ENCODE results near the gene VAV2. TPM values are rescaled to one million over a fixed set of nuclear protein-coding genes. Genes with fewer than 3 reads are reported as not detected.

Gene VAV2
- total and polyA plus RNA-seq, 5 donors, result 4.7 to 11.4 (median 7.4) TPM

- DNase-seq, result peak in 1 of 3 donors; percentile 27
- intact Hi-C loops (cut with DNase I), result no loop called here
- whole genome bisulfite sequencing, result 88% methylated on average over 10 of the region's 10 CpGs
- peaks cover 5% of the 10 kb centered on the region for H3K4me1 ChIP-seq (ENCODE audit: control insufficient read depth, insufficient read depth, low read length)
- H3K27me3 ChIP-seq (ENCODE audit: control insufficient read depth, insufficient read depth), result no peaks in the 10 kb centered on the region
- no peaks in the 10 kb centered on the region for H3K9me3 ChIP-seq (ENCODE audit: control insufficient read depth, low read length)
- H3K27ac ChIP-seq (ENCODE audit: low read length), result no peak overlapping the region
- ATAC-seq, result no peak
- H3K4me3 ChIP-seq (ENCODE audit: low read length), result no peak overlapping the region
Observed at GRCh38 chr9:133841167-133841812, 150.8 kb downstream of the VAV2 start.

- no peaks in the 10 kb centered on the region for H3K27me3 ChIP-seq (ENCODE audit: control insufficient read depth, insufficient read depth)
- H3K4me3 ChIP-seq (ENCODE audit: low read length), result no peak overlapping the region
- intact Hi-C loops (cut with DNase I), result no loop called here
- 28% methylated on average over 15 of the region's 15 CpGs for WGBS
- no peak overlapping the region for H3K27ac ChIP-seq (ENCODE audit: low read length)
- H3K4me1 ChIP-seq (ENCODE audit: control insufficient read depth, insufficient read depth, low read length), result no peaks in the 10 kb centered on the region
- no peaks in the 10 kb centered on the region for H3K9me3 ChIP-seq (ENCODE audit: control insufficient read depth, low read length)
- ATAC-seq (peak; percentile 23 to 32), DNase-seq (peak in 1 of 3 donors; percentile 78)
Observed at GRCh38 chr9:133839822-133840329, 152.2 kb downstream of the VAV2 start.

- no peak overlapping the region for H3K4me3 ChIP-seq (ENCODE audit: low read length)
- no peak overlapping the region for H3K27ac ChIP-seq (ENCODE audit: low read length)
- ATAC-seq (no peak), DNase-seq (no peak)
- intact Hi-C loops (cut with DNase I), result no loop called here
- no peaks in the 10 kb centered on the region for H3K27me3 ChIP-seq (ENCODE audit: control insufficient read depth, insufficient read depth)
- 96% methylated on average over 5 of the region's 5 CpGs for WGBS
- H3K9me3 ChIP-seq (ENCODE audit: control insufficient read depth, low read length), result no peaks in the 10 kb centered on the region
- H3K4me1 ChIP-seq (ENCODE audit: control insufficient read depth, insufficient read depth, low read length), result no peaks in the 10 kb centered on the region
Observed at GRCh38 chr9:133838859-133839507, 153.1 kb downstream of the VAV2 start.

GRCh38 chr9:133837627-133838597 is 154.2 kb downstream of the VAV2 start:
- DNase-seq, result no peak
- 84% methylated on average over 13 of the region's 13 CpGs for WGBS
- Histone ChIP-seq H3K27me3 (ENCODE audit: control insufficient read depth, insufficient read depth) (no peaks in the 10 kb centered on the region), H3K4me3 (ENCODE audit: low read length) (no peak overlapping the region), H3K27ac (ENCODE audit: low read length) (no peak overlapping the region), H3K9me3 (ENCODE audit: control insufficient read depth, low read length) (no peaks in the 10 kb centered on the region), H3K4me1 (ENCODE audit: control insufficient read depth, insufficient read depth, low read length) (no peaks in the 10 kb centered on the region)
- intact Hi-C loops (cut with DNase I), result no loop called here
- no peak for ATAC-seq

- no peak for ATAC-seq
- H3K4me1 ChIP-seq (ENCODE audit: control insufficient read depth, insufficient read depth, low read length), result no peaks in the 10 kb centered on the region
- intact Hi-C loops (cut with DNase I), result no loop called here
- H3K9me3 ChIP-seq (ENCODE audit: control insufficient read depth, low read length), result no peaks in the 10 kb centered on the region
- H3K4me3 ChIP-seq (ENCODE audit: low read length), result no peak overlapping the region
- WGBS, result 94% methylated on average over 5 of the region's 5 CpGs
- H3K27ac ChIP-seq (ENCODE audit: low read length), result no peak overlapping the region
- DNase-seq, result no peak
- no peaks in the 10 kb centered on the region for H3K27me3 ChIP-seq (ENCODE audit: control insufficient read depth, insufficient read depth)
Observed at GRCh38 chr9:133836818-133837217, 155.3 kb downstream of the VAV2 start.

DNA sequence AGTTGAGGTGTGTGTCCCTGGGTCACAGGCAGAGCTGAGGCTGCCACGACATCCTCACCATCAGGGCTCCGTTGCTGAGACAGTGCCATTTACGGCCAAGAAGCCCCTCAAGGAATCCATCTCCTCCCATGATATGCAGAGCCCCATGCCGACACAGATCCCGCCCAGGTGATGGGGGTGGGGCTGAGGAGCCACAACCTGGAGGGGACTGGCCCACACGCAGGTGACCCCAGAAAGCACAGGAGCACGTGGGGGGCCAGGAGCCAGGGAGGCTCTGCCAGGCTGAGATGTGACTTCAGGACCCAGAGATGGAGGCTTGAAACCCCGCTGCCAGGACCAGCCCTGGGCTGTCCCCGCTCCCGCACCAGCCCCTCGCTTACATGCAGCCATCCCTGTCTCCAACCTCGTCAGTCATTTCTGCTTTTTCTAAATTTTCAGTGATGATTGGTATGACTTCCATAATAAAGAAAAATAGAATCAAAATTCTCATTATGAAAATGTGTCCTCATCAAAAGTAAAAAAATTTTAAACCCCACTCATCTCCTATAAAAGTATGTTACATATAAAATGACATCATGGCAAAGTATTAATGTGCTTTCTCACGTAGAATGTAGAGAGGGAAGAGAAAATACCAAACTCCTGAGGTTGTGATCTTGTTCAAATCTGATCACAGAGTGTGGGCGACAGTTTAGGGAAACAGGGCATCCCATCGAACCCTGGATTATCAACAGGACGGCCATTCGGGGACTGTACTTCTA is 155.9 kb downstream of the VAV2 start:
- WGBS, result 91% methylated on average over 17 of the region's 17 CpGs
- no peak overlapping the region for H3K27ac ChIP-seq (ENCODE audit: low read length)
- no peak overlapping the region for H3K4me3 ChIP-seq (ENCODE audit: low read length)
- H3K9me3 ChIP-seq (ENCODE audit: control insufficient read depth, low read length), result no peaks in the 10 kb centered on the region
- no peaks in the 10 kb centered on the region for H3K4me1 ChIP-seq (ENCODE audit: control insufficient read depth, insufficient read depth, low read length)
- DNase-seq, result no peak
- intact Hi-C loops (cut with DNase I), result no loop called here
- H3K27me3 ChIP-seq (ENCODE audit: control insufficient read depth, insufficient read depth), result no peaks in the 10 kb centered on the region
- ATAC-seq, result no peak

DNA sequence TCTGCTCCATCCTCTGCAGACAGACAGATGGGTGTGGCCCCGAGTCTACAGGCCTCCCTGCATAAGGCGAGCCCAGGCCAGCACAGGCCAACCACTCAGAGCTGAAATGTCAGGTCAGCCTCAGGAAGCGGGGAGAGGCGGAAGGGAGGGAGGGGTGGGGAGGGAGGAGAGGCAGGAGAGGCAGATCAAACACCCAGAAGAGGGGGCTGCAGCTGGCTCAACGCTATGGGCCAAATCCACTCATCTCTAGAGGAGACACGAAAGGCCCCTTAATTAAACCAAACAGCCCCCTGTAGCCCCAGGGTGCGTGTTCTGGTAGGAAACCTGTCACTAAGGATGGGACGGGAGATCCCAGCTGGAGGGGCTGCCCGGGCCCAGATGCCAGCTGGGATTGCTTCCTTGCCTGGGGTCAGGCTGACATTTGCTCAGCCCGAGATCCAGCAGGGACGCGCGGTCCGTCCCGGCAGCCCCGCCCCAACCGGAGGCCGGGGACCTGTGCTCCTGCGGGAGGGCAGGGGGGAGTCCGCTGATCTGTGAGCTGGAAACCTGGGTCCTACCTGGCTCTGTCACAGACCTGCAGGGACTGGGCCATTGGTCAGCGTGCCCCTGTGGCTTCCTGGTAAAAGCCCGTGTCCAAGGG is 156.7 kb downstream of the VAV2 start:
- intact Hi-C loops (cut with DNase I), result no loop called here
- Histone ChIP-seq H3K4me1 (ENCODE audit: control insufficient read depth, insufficient read depth, low read length) (no peaks in the 10 kb centered on the region), H3K9me3 (ENCODE audit: control insufficient read depth, low read length) (no peaks in the 10 kb centered on the region), H3K4me3 (ENCODE audit: low read length) (no peak overlapping the region), H3K27ac (ENCODE audit: low read length) (no peak overlapping the region), H3K27me3 (ENCODE audit: control insufficient read depth, insufficient read depth) (no peaks in the 10 kb centered on the region)
- peak in 1 of 2 donors; percentile 68 for ATAC-seq
- no peak for DNase-seq
- 64% methylated on average over 22 of the region's 22 CpGs for WGBS

- DNase-seq (no peak), ATAC-seq (no peak)
- Histone ChIP-seq H3K4me3 (ENCODE audit: low read length) (no peak overlapping the region), H3K4me1 (ENCODE audit: control insufficient read depth, insufficient read depth, low read length) (no peaks in the 10 kb centered on the region), H3K27me3 (ENCODE audit: control insufficient read depth, insufficient read depth) (no peaks in the 10 kb centered on the region), H3K9me3 (ENCODE audit: control insufficient read depth, low read length) (no peaks in the 10 kb centered on the region), H3K27ac (ENCODE audit: low read length) (no peak overlapping the region)
- WGBS, result 82% methylated on average over 29 of the region's 29 CpGs
- intact Hi-C loops (cut with DNase I), result no loop called here
Observed at GRCh38 chr9:133834080-133834976, 157.8 kb downstream of the VAV2 start.

GRCh38 chr9:133833388-133834025 is 158.6 kb downstream of the VAV2 start:
- Histone ChIP-seq H3K4me3 (ENCODE audit: low read length) (no peak overlapping the region), H3K27me3 (ENCODE audit: control insufficient read depth, insufficient read depth) (no peaks in the 10 kb centered on the region), H3K27ac (ENCODE audit: low read length) (no peak overlapping the region), H3K4me1 (ENCODE audit: control insufficient read depth, insufficient read depth, low read length) (no peaks in the 10 kb centered on the region), H3K9me3 (ENCODE audit: control insufficient read depth, low read length) (no peaks in the 10 kb centered on the region)
- intact Hi-C loops (cut with DNase I), result no loop called here
- WGBS, result 93% methylated on average over 22 of the region's 22 CpGs
- ATAC-seq, result no peak
- DNase-seq, result no peak

Data from right cardiac atrium (tissue), 5 donors.